Nephron (organoid): ENCODE measurements around the gene KIF7.

Source experiments
- H3K27ac Mint-ChIP-seq, 3 experiments: 2 replicates each; pipeline ENCODE4 v1.8.0; 2020; ENCODE audit warnings: mixed read lengths in 3 of 3, mild to moderate bottlenecking in 2 of 3, moderate library complexity in 1 of 3
- H3K27me3 Mint-ChIP-seq: 2 replicates; pipeline ENCODE4 v1.8.0; 2021; ENCODE audit warnings: low read depth, mild to moderate bottlenecking, moderate library complexity, mixed read lengths
- H3K36me3 Mint-ChIP-seq: 2 replicates; pipeline ENCODE4 v1.8.0; 2020; ENCODE audit warnings: low read depth, mixed read lengths
- H3K4me1 Mint-ChIP-seq: 2 replicates; pipeline ENCODE4 v1.8.0; 2020; ENCODE audit warnings: mixed read lengths
- H3K4me3 Mint-ChIP-seq, 3 experiments: 2 replicates each; pipeline ENCODE4 v1.8.0; 2020; ENCODE audit warnings: mild to moderate bottlenecking in 3 of 3, mixed read lengths in 3 of 3, moderate library complexity in 2 of 3
- H3K9me3 Mint-ChIP-seq: 2 replicates; pipeline ENCODE4 v1.8.0; 2020; ENCODE audit warnings: mixed read lengths
- CTCF ChIP-seq, 3 experiments: fragments of 200-600 bp; sonication (generic); IDR thresholded peaks; one replicate each; pipeline ENCODE4 v1.5.0; 2021; ENCODE audit warnings: antibody characterized with exemption in 3 of 3; ENCODE audit not compliant: unreplicated experiment in 3 of 3

KIF7 gene

GRCh38 chr15:89630974-89631901 is 24.0 kb downstream of the KIF7 start:
- Mint-ChIP-seq H3K36me3 (peaks cover 84% of the 10 kb centered on the region), H3K27me3 (no peaks in the 10 kb centered on the region), H3K4me1 (no peaks in the 10 kb centered on the region), H3K27ac (no peak overlapping the region), H3K9me3 (peaks cover 12% of the 10 kb centered on the region), H3K4me3 (no peak overlapping the region)
- TF ChIP-seq CTCF (IDR thresholded peaks at IDR 0.05; ENCODE audit: unreplicated experiment in 3 of 3) = no peak

GRCh38 chr15:89630260-89630659 is 25.0 kb downstream of the KIF7 start:
- no peaks in the 10 kb centered on the region for H3K27me3 Mint-ChIP-seq
- peaks cover 86% of the 10 kb centered on the region for H3K36me3 Mint-ChIP-seq
- no peaks in the 10 kb centered on the region for H3K4me1 Mint-ChIP-seq
- H3K4me3 Mint-ChIP-seq = no peak overlapping the region
- peaks cover 9% of the 10 kb centered on the region for H3K9me3 Mint-ChIP-seq
- H3K27ac Mint-ChIP-seq = no peak overlapping the region
- no peak for TF ChIP-seq CTCF (IDR thresholded peaks at IDR 0.05; ENCODE audit: unreplicated experiment in 3 of 3)

- Mint-ChIP-seq H3K4me3 (no peak overlapping the region), H3K27ac (no peak overlapping the region), H3K36me3 (peaks cover 83% of the 10 kb centered on the region), H3K4me1 (no peaks in the 10 kb centered on the region), H3K27me3 (no peaks in the 10 kb centered on the region), H3K9me3 (peaks cover 7% of the 10 kb centered on the region)
- no peak for TF ChIP-seq CTCF (IDR thresholded peaks at IDR 0.05; ENCODE audit: unreplicated experiment in 3 of 3)
Observed at GRCh38 chr15:89629829-89630228, 25.4 kb downstream of the KIF7 start.

GRCh38 chr15:89628806-89629715 is 26.2 kb downstream of the KIF7 start:
- H3K36me3 Mint-ChIP-seq = peaks cover 85% of the 10 kb centered on the region
- H3K4me3 Mint-ChIP-seq = no peak overlapping the region
- H3K27me3 Mint-ChIP-seq = no peaks in the 10 kb centered on the region
- peaks cover 5% of the 10 kb centered on the region for H3K9me3 Mint-ChIP-seq
- H3K27ac Mint-ChIP-seq = no peak overlapping the region
- H3K4me1 Mint-ChIP-seq = no peaks in the 10 kb centered on the region
- TF ChIP-seq CTCF (IDR thresholded peaks at IDR 0.05; ENCODE audit: unreplicated experiment in 3 of 3) = no peak

GRCh38 chr15:89628301-89628700 is 27.0 kb downstream of the KIF7 start:
- TF ChIP-seq CTCF (IDR thresholded peaks at IDR 0.05; ENCODE audit: unreplicated experiment in 3 of 3) = no peak
- no peaks in the 10 kb centered on the region for H3K4me1 Mint-ChIP-seq
- H3K9me3 Mint-ChIP-seq = no peaks in the 10 kb centered on the region
- H3K27ac Mint-ChIP-seq = no peak overlapping the region
- H3K36me3 Mint-ChIP-seq = peaks cover 85% of the 10 kb centered on the region
- H3K4me3 Mint-ChIP-seq = no peak overlapping the region
- no peaks in the 10 kb centered on the region for H3K27me3 Mint-ChIP-seq
